Epithelial cell of esophagus (primary cell): ENCODE data around the gene FDX2.

ENCODE experiments used
- DNase-seq: peaks from one replicate; pipeline ENCODE4 v3.0.0; 2010; ENCODE audit warnings: low read depth
- H3K4me3 ChIP-seq: 2 replicates; pipeline ENCODE4 v1.5.1; 2011; ENCODE audit warnings: mild to moderate bottlenecking, low read length, control low read depth
- TF ChIP-seq, protein P1 (sequence below): IDR thresholded peaks from 2 replicates; pipeline ENCODE4 v1.5.1; 2011; ENCODE audit warnings: low read depth, mild to moderate bottlenecking, low read length, control low read depth, inconsistent platforms; ENCODE audit not compliant: insufficient read depth; ENCODE audit errors: missing control alignments

FDX2 gene

DNA sequence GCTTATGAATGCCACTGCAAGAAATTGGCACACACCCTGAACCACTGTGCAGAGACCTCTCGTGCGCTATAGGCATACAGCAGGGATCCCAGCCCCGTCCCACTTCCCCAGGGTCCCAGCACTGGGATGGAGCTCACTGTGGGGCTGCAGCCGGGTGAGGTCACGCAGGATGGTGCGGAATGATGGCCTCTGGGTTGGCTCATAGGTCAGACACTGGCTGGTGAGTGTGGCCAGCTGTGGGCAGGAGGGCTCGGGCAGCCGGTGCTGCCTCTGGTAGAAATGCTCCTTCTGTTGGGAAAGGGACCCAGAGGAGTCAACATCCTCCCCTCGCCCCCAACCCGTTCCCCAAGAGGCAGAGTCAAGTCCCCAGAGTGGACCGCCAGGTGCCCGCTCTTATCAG lies 40.6 kb upstream of the FDX2 start:
- TF ChIP-seq, protein P1, sequence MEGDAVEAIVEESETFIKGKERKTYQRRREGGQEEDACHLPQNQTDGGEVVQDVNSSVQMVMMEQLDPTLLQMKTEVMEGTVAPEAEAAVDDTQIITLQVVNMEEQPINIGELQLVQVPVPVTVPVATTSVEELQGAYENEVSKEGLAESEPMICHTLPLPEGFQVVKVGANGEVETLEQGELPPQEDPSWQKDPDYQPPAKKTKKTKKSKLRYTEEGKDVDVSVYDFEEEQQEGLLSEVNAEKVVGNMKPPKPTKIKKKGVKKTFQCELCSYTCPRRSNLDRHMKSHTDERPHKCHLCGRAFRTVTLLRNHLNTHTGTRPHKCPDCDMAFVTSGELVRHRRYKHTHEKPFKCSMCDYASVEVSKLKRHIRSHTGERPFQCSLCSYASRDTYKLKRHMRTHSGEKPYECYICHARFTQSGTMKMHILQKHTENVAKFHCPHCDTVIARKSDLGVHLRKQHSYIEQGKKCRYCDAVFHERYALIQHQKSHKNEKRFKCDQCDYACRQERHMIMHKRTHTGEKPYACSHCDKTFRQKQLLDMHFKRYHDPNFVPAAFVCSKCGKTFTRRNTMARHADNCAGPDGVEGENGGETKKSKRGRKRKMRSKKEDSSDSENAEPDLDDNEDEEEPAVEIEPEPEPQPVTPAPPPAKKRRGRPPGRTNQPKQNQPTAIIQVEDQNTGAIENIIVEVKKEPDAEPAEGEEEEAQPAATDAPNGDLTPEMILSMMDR, result no peak
- no peak for DNase-seq
- no peak overlapping the region for H3K4me3 ChIP-seq

DNA sequence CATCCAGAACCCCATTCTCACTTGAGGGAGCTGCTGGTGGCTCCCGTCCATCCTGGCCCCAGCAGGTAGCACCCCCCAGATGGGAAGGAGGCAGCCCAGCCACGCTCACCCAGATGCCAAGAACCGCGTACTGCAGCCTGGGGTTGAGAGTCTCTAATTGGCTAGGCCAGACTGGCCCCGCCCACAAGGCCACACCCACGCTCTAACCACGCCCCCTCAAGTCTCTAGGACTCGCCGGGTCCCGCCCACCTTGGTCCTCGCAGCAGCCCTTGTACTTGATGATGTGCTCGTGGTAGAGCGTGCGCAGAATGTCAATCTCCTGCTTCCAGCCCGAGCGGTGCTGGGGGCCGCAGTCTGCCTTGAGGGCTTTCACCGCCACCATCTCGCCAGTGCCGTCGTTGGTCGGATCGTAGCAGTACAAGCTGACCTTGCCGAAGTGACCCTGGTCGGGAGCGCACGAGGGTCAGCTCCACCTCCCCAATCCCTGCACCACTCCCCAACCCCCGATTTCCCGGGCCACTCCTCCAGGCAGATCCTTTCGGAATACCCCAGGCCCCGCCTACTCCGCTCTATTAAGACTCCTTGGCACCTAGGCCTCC lies 38.1 kb upstream of the FDX2 start:
- peak; percentile 37 for DNase-seq
- no peak overlapping the region for H3K4me3 ChIP-seq
- TF ChIP-seq, protein P1, result no peak

DNA sequence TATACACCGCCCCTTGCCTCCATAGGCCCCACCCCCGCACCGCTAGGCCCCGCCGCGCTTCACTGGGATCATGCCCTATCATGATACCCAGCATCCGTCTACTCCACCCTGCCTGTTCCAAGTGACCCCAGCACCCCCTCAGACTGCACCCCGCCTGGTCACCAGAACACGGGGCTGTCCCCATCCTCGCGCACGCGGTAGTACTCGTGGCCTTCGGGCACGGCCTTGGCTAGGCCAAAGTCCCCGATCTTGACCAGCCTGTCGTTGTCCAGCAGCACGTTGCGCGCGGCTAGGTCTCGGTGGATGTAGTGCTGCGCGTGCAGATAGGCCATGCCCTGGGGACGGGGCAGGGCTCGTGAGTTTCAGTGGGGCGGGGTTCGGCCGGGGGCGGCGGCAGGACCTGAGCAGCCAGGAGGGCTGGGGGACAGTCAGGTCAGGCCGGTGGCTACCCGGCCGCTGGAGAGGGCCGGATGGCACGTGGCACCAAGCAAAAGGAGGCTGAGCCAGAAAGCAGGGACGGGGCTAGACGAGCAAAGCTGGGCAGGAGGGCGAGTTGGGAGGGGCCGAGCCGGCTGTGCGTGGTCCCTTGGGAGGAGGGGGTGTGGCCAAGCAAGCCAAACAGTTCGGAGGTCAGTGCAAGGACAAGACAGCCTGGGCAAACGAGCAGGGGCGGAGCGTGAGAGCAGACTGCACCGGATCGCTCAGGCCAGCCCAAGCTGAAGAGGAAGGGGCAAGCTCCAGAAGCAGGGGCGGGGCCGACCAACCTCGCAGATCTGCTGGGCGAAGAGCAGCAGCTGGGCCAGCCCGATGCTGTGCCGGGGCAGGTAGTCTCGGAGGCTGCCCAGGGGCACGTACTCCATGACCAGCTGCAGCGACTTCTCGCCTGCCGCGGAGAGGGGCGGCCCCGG lies 37.2 kb upstream of the FDX2 start:
- DNase-seq, result no peak
- no peak overlapping the region for H3K4me3 ChIP-seq
- TF ChIP-seq, protein P1, result no peak

DNA sequence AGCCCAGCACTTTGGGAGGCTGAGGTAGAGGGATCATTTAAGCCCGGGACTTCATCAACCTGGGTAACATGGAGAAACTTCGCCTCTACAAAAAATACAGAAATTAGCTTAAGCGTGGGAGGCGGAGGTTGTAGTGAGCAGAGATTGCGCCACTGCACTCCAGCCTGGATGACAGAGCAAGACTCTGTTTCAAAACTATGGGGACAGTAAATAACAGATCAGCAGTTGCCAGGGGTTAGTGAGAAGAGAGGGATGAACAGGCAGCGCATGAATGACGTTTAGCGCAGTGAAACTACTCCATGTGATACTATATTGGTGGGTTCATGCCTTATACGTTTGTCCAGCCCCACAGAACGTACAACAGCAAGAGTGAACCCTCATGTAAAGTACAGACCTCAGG lies 30.7 kb upstream of the FDX2 start:
- TF ChIP-seq, protein P1, result no peak
- no peak for DNase-seq

DNA sequence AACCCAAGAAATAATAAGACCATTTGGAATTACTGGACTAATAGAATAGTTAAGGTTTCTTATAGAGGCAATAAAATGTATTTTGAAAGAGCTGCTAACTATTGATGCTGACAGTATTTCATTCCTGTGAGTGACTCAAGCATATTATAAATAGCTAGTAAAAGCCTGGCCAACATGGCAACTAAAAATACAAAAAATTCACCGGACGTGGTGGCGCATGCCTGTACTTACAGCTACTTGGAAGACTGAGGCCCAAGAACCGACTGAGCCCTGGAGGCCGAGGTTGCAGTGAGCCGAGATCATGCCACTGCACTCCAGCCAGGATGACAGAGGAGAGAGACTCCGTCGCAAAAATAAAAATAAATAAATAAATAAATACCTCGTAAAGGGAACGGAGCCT lies 29.0 kb upstream of the FDX2 start:
- TF ChIP-seq, protein P1, result no peak

More for the DNA sequence above, 30.7 kb upstream of the FDX2 start:
- H3K4me3 ChIP-seq, result no peak overlapping the region

DNA sequence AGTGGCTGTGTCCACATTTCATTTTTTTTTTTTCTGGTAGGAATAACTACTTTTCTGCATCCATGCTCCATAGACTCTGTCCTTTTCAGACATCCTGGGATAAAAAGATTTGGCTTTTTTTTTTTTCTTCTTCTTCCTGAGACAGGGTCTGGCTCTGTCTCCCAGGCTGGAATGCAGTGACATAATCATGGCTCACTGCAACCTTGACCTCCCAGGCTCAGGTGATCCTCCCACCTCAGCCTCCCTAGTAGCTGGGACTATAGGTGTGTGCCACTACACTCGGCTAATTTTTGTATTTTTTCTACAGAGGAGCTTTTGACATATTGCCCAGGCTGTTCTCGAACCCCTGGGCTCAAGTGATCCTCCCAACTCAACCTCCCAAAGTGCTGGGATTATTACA lies 27.7 kb upstream of the FDX2 start:
- no peak overlapping the region for H3K4me3 ChIP-seq
- TF ChIP-seq, protein P1, result no peak
- DNase-seq, result peak; percentile 10

More for the DNA sequence above, 29.0 kb upstream of the FDX2 start:
- no peak overlapping the region for H3K4me3 ChIP-seq
- no peak for DNase-seq
